Measurements from ENCODE around the gene RPSA. TPM values are rescaled to one million over a fixed set of nuclear protein-coding genes. Genes with fewer than 3 reads are reported as not detected.

RPSA gene
- total and polyA plus RNA-seq, 2 of the 4 experiments (the other 2 are of a cell fraction): 1,415 to 2,710 TPM

DNA sequence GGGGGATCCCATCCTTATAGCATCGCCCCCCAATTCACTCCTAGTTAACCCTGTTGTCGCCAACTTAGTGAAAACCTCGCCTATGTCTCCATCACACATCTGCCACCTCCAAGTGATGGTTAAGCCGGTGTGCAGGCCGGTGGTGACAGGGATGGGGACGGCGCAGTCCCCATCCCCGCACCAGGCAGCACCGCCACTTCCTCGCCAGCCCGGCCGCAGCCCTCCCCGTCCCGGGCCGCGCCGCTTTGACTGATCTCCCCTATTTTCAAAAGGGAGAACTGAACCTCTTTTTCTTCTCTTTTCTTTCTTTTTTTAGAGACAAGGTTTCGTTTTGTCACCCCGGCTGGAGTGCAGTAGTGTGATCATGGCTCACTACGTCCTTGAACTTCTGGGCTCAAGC lies 49.6 kb downstream of the RPSA start:
- intact Hi-C loops (cut with micrococcal nuclease): no loop called here
- 60% methylated on average over 1 of the region's 20 CpGs; no CpG with 5 or more reads in 1 of the 2 experiments for whole genome bisulfite sequencing, 2 experiments (ENCODE audit: extremely low coverage in 2 of 2, insufficient read length in 1 of 2)

More for the DNA sequence above, 49.6 kb downstream of the RPSA start:
- TF ChIP-seq RAD21 (IDR thresholded peaks at IDR 0.05; ENCODE audit: low read length) (no peak), POLR2A (IDR thresholded peaks at IDR 0.05; ENCODE audit: low read depth, low read length) (no peak), MXI1 (IDR thresholded peaks at IDR 0.05; ENCODE audit: borderline replicate concordance, low read depth, low read length) (no peak), CEBPB (IDR thresholded peaks at IDR 0.05; ENCODE audit: low read depth, low read length) (no peak), BHLHE40 (IDR thresholded peaks at IDR 0.05; ENCODE audit: low read depth, low read length) (no peak), FOS (IDR thresholded peaks at IDR 0.05; ENCODE audit: low read depth, low read length) (no peak), NFE2L2 (IDR thresholded peaks at IDR 0.05; ENCODE audit: low read depth, low read length) (no peak), CHD1 (IDR thresholded peaks at IDR 0.05; ENCODE audit: low read depth, low read length) (no peak), RCOR1 (IDR thresholded peaks at IDR 0.05; ENCODE audit: insufficient replicate concordance, low read length) (no peak)
- TF ChIP-seq, protein P1, sequence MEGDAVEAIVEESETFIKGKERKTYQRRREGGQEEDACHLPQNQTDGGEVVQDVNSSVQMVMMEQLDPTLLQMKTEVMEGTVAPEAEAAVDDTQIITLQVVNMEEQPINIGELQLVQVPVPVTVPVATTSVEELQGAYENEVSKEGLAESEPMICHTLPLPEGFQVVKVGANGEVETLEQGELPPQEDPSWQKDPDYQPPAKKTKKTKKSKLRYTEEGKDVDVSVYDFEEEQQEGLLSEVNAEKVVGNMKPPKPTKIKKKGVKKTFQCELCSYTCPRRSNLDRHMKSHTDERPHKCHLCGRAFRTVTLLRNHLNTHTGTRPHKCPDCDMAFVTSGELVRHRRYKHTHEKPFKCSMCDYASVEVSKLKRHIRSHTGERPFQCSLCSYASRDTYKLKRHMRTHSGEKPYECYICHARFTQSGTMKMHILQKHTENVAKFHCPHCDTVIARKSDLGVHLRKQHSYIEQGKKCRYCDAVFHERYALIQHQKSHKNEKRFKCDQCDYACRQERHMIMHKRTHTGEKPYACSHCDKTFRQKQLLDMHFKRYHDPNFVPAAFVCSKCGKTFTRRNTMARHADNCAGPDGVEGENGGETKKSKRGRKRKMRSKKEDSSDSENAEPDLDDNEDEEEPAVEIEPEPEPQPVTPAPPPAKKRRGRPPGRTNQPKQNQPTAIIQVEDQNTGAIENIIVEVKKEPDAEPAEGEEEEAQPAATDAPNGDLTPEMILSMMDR (conservative IDR thresholded peaks at IDR 0.05; ENCODE audit: low read depth, low read length): no peak
- no peak overlapping the region for H2AK5ac ChIP-seq (ENCODE audit: low read depth, low read length)
- H3K27ac ChIP-seq (ENCODE audit: insufficient read depth, low read length): no peak overlapping the region
- no peak overlapping the region for H2BK120ac ChIP-seq (ENCODE audit: low read depth, low read length)
- H3K79me1 ChIP-seq (ENCODE audit: low read depth in 1 of 2, low read length in 2 of 2): no peaks in the 10 kb centered on the region
- H3K4ac ChIP-seq (ENCODE audit: low read depth, low read length): no peak overlapping the region
- no peak overlapping the region for H3K4me2 ChIP-seq (ENCODE audit: low read depth, low read length)
- H3K4me3 ChIP-seq (ENCODE audit: insufficient read depth, low read depth, low read length): no peak overlapping the region
- H3K23ac ChIP-seq (ENCODE audit: low read depth, low read length): no peak overlapping the region
- no peak overlapping the region for H2BK20ac ChIP-seq (ENCODE audit: low read depth, low read length)
- no peak overlapping the region for H2BK15ac ChIP-seq (ENCODE audit: low read depth, low read length)
- H2AK9ac ChIP-seq (replicated peaks; ENCODE audit: low read depth, low read length, poor library complexity): no peak overlapping the region
- H3K56ac ChIP-seq (ENCODE audit: extremely low read depth, insufficient read depth, low read length): no peak overlapping the region
- no peak overlapping the region for H3K18ac ChIP-seq (ENCODE audit: low read depth, low read length)
- no peak for ATAC-seq (ENCODE audit: low read depth)
- DNase-seq: no peak
- dilution Hi-C loops (cut with HindIII; ENCODE audit: low sequenced_read_pairs, unreplicated experiment): no loop called here
- H4K20me1 ChIP-seq (ENCODE audit: insufficient read depth, low read length): no peaks in the 10 kb centered on the region
- H3K9me1 ChIP-seq (ENCODE audit: insufficient read depth, low read length): no peaks in the 10 kb centered on the region
- POLR2A ChIA-PET (ENCODE audit: unreplicated experiment): no interaction called here
- H3K27me3 ChIP-seq (ENCODE audit: control insufficient read depth, insufficient read depth, low read length): no peaks in the 10 kb centered on the region
- no peaks in the 10 kb centered on the region for H3K9me3 ChIP-seq (ENCODE audit: control insufficient read depth, insufficient read depth, low read length)
- CTCF ChIA-PET: no interaction called here
- H4K5ac ChIP-seq (ENCODE audit: low read depth, low read length): no peak overlapping the region
- H3K4me1 ChIP-seq (ENCODE audit: control insufficient read depth, insufficient read depth, low read length): no peaks in the 10 kb centered on the region
- in situ Hi-C loops (cut with MboI; ENCODE audit: low sequenced_read_pairs): no loop called here
- no peak overlapping the region for H4K8ac ChIP-seq (ENCODE audit: low read depth in 2 of 2, low read length in 2 of 2)
- no TSS peak for BruUV-seq (replicated peaks)
- no peak overlapping the region for H4K91ac ChIP-seq (ENCODE audit: insufficient read depth, low read depth, low read length)
- no peak overlapping the region for H2AFZ ChIP-seq (replicated peaks; ENCODE audit: low read length, poor library complexity)
- no peak overlapping the region for H3K14ac ChIP-seq (replicated peaks; ENCODE audit: low read depth, low read length)
- H3K36me3 ChIP-seq (ENCODE audit: control insufficient read depth, insufficient read depth, low read length): no peaks in the 10 kb centered on the region
- no peak overlapping the region for H2BK5ac ChIP-seq (ENCODE audit: low read depth, low read length, poor library complexity, severe bottlenecking)
- no peak overlapping the region for H3K9ac ChIP-seq (ENCODE audit: low read depth, low read length)
